ENCODE measurements around the gene PRG2.

The PRG2 gene

GRCh38 chr11:57395905-57396623 lies 5.6 kb upstream of the PRG2 start:
- no peak for DNase-seq

GRCh38 chr11:57394203-57394965 lies 3.9 kb upstream of the PRG2 start:
- no peak for DNase-seq

- no peak for DNase-seq
Measured at GRCh38 chr11:57392763-57393105, 2.3 kb upstream of the PRG2 start.

- DNase-seq = no peak
Measured at GRCh38 chr11:57392066-57392762, 1.8 kb upstream of the PRG2 start.

- no peak for DNase-seq
Measured at GRCh38 chr11:57391539-57391938, 1.1 kb upstream of the PRG2 start.

- no peak for DNase-seq
Measured at GRCh38 chr11:57391111-57391510, 661 bp upstream of the PRG2 start.

- DNase-seq = no peak
Measured at GRCh38 chr11:57387289-57388030, 3.0 kb downstream of the PRG2 start.

GRCh38 chr11:57386178-57386940 lies 4.1 kb downstream of the PRG2 start:
- DNase-seq = no peak

GRCh38 chr11:57380975-57381374 lies 9.5 kb downstream of the PRG2 start, which contains the start of gene PRG3:
TSS of gene PRG3 (minus strand) at chr11:57381150. CDS start at chr11:57380708, 442 bp downstream.
- no peak for DNase-seq

- DNase-seq = no peak
Measured at GRCh38 chr11:57379732-57380131, 10.7 kb downstream of the PRG2 start.

- DNase-seq = no peak
Measured at GRCh38 chr11:57378186-57378585, 12.3 kb downstream of the PRG2 start.

GRCh38 chr11:57377107-57377506 lies 13.3 kb downstream of the PRG2 start:
- no peak for DNase-seq

GRCh38 chr11:57376095-57377090 lies 14.1 kb downstream of the PRG2 start:
- DNase-seq = no peak

- DNase-seq = no peak
Measured at GRCh38 chr11:57375490-57375889, 15.0 kb downstream of the PRG2 start.

- no peak for DNase-seq
Measured at GRCh38 chr11:57374966-57375365, 15.5 kb downstream of the PRG2 start.

GRCh38 chr11:57373146-57373545 lies 17.3 kb downstream of the PRG2 start:
- no peak for DNase-seq

- no peak for DNase-seq
Measured at GRCh38 chr11:57370941-57371340, 19.5 kb downstream of the PRG2 start.

GRCh38 chr11:57370251-57370650 lies 20.2 kb downstream of the PRG2 start:
- DNase-seq = no peak

GRCh38 chr11:57368845-57369232 lies 21.6 kb downstream of the PRG2 start:
- DNase-seq = no peak

GRCh38 chr11:57368106-57368844 lies 22.2 kb downstream of the PRG2 start:
- no peak for DNase-seq

Data from kidney glomerular epithelial cell (primary cell).